Right lobe of liver (tissue), 4 donors: ENCODE measurements around the gene WIF1.

Experiments used
- CTCF ChIP-seq, 4 donors: fragments of 200-600 bp in 3 of 4; fragments of 450-650 bp in 1 of 4; IDR thresholded peaks; one replicate each; pipeline versions ENCODE4 v1.5.1 to v1.8.0; 2016 to 2022; ENCODE audit warnings: antibody characterized with exemption in 4 of 4, mild to moderate bottlenecking in 2 of 4
- POLR2A ChIP-seq: fragments of 450-650 bp; IDR thresholded peaks from one replicate; pipeline ENCODE4 v1.6.1; 2017; ENCODE audit warnings: antibody characterized with exemption, mild to moderate bottlenecking
- donor health status: DM: no; HTN: no; CAD: no.
- donor health status: DM: no; HTN: no; CAD: no.
- donor health status: DM: no; HTN: yes; CAD: no.

GRCh38 chr12:65155784-65156183 lies 34.7 kb upstream of the WIF1 start:
- no peak for TF ChIP-seq CTCF (IDR thresholded peaks at IDR 0.05)
- TF ChIP-seq POLR2A, result no peak
